ENCODE results near the gene PRKAG2. TPM values are rescaled to one million over a fixed set of nuclear protein-coding genes. Genes with fewer than 3 reads are reported as not detected.
"Not testable (repeated sequence)": the region's sequence is repeated elsewhere in the genome, so short reads cannot be mapped to it uniquely, and the experiment has no call there.

Gene PRKAG2
- polyA plus RNA-seq, 1 of the 3 experiments (the other 2 are of a cell fraction) = 51.6 TPM

GRCh38 chr7:151575410-151575809 lies 301.5 kb downstream of the PRKAG2 start (continued):
- TF ChIP-seq, protein P1, sequence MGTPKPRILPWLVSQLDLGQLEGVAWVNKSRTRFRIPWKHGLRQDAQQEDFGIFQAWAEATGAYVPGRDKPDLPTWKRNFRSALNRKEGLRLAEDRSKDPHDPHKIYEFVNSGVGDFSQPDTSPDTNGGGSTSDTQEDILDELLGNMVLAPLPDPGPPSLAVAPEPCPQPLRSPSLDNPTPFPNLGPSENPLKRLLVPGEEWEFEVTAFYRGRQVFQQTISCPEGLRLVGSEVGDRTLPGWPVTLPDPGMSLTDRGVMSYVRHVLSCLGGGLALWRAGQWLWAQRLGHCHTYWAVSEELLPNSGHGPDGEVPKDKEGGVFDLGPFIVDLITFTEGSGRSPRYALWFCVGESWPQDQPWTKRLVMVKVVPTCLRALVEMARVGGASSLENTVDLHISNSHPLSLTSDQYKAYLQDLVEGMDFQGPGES (IDR thresholded peaks at IDR 0.05; ENCODE audit: low read depth, low read length) = no peak
- no peak for TF ChIP-seq FOXM1 (IDR thresholded peaks at IDR 0.05; ENCODE audit: low read depth)
- TF ChIP-seq NRF1 (IDR thresholded peaks at IDR 0.05; ENCODE audit: low read depth, low read length) = no peak
- TF ChIP-seq SMC3 (IDR thresholded peaks at IDR 0.05; ENCODE audit: low read depth, low read length) = no peak
- TF ChIP-seq, protein P2, sequence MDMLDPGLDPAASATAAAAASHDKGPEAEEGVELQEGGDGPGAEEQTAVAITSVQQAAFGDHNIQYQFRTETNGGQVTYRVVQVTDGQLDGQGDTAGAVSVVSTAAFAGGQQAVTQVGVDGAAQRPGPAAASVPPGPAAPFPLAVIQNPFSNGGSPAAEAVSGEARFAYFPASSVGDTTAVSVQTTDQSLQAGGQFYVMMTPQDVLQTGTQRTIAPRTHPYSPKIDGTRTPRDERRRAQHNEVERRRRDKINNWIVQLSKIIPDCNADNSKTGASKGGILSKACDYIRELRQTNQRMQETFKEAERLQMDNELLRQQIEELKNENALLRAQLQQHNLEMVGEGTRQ (IDR thresholded peaks at IDR 0.05; ENCODE audit: borderline replicate concordance, low read depth, low read length) = no peak

- H3K4me2 ChIP-seq; H3K4me1 ChIP-seq (ENCODE audit: control insufficient read depth in 1 of 2, insufficient read depth in 2 of 2, low read depth in 1 of 2, low read length in 1 of 2); H4K20me1 ChIP-seq (ENCODE audit: insufficient read depth); H3K9ac ChIP-seq; H3K27me3 ChIP-seq (ENCODE audit: insufficient read depth); H2AFZ ChIP-seq (ENCODE audit: low read depth); H3K9me2 ChIP-seq; DNase-seq; POLR2A ChIA-PET; H3K79me2 ChIP-seq (ENCODE audit: insufficient read depth); H3F3A ChIP-seq (replicated peaks; ENCODE audit: insufficient read depth); H3K9me3 ChIP-seq; H3K4me3 ChIP-seq (ENCODE audit: low read depth in 2 of 2, low read length in 1 of 2); H3K27ac ChIP-seq (ENCODE audit: low read depth in 2 of 2, low read length in 1 of 2): not testable (repeated sequence)
- CTCF ChIA-PET = interaction anchor here (0.8 to 7.5 kb wide), 2 partner anchors 37 to 188 kb away, joined by 3 to 108 read pairs; no protein-coding TSS in a partner anchor
- 77% methylated on average over 3 of the region's 3 CpGs for WGBS (ENCODE audit: low lambda C conversion rate)
- peaks cover 18 to 35% of the 10 kb centered on the region in 2 experiments for H3K36me3 ChIP-seq (replicated peaks in 1 of 2; ENCODE audit: control insufficient read depth in 1 of 2, insufficient read depth in 2 of 2, low read length in 1 of 2)
- TF ChIP-seq FOSL2 (IDR thresholded peaks at IDR 0.05; ENCODE audit: borderline replicate concordance, low read depth) = peak; percentile 42; the same call in 1 of the 2 replicates
Measured at GRCh38 chr7:151573046-151573445, 303.9 kb downstream of the PRKAG2 start.

DNA sequence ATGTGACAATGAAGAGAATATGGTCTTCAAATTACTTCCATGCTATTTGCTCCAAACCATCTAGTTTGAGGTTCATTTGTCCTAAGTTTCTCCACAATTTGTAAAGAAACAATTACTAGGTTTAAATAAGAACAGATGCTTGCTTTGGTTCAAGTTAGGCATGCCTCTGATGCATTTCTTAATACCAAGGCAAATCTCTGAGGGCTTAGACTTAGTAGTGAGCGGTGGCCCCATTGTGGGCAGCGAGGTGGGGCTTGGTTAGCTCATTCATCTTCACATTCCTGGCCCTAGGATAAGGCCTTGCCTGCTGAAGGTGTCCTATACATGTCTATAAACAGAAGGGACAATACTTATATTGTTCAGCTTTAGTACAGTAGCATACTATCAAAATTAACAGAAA lies 304.8 kb downstream of the PRKAG2 start:
- Histone ChIP-seq H3K4me2 (no peak overlapping the region), H3K4me1 (ENCODE audit: control insufficient read depth in 1 of 2, insufficient read depth in 2 of 2, low read depth in 1 of 2, low read length in 1 of 2) (peaks cover 0 to under 1% of the 10 kb centered on the region in 2 experiments; a peak in 2 of 4 replicates), H3K27ac (ENCODE audit: low read depth in 2 of 2, low read length in 1 of 2) (no peak overlapping the region), H3K79me2 (ENCODE audit: insufficient read depth) (peaks cover 3% of the 10 kb centered on the region; the same call in 1 of the 2 replicates), H2AFZ (ENCODE audit: low read depth) (no peak overlapping the region), H4K20me1 (ENCODE audit: insufficient read depth) (no peaks in the 10 kb centered on the region), H3K9ac (no peak overlapping the region), H3K4me3 (ENCODE audit: low read depth in 2 of 2, low read length in 1 of 2) (no peak overlapping the region), H3K9me2 (no peaks in the 10 kb centered on the region), H3F3A (replicated peaks; ENCODE audit: insufficient read depth) (no peaks in the 10 kb centered on the region), H3K36me3 (replicated peaks in 1 of 2; ENCODE audit: control insufficient read depth in 1 of 2, insufficient read depth in 2 of 2, low read length in 1 of 2) (peaks cover 23 to 38% of the 10 kb centered on the region in 2 experiments), H3K9me3 (no peaks in the 10 kb centered on the region), H3K27me3 (ENCODE audit: insufficient read depth) (no peaks in the 10 kb centered on the region)
- WGBS (ENCODE audit: low lambda C conversion rate) = 91% methylated on average over 2 of the region's 2 CpGs
- TF ChIP-seq ELF1 (IDR thresholded peaks at IDR 0.05) (no peak), GATA2 (CRISPR knock-in tag; IDR thresholded peaks at IDR 0.05) (no peak), TEAD4 (IDR thresholded peaks at IDR 0.05; ENCODE audit: borderline replicate concordance, insufficient read depth) (no peak)
- TF ChIP-seq, protein P1 (IDR thresholded peaks at IDR 0.05; ENCODE audit: low read depth, low read length) = no peak
- ChIA-PET POLR2A (no interaction called here), CTCF (interaction anchor here (0.8 to 7.5 kb wide), 2 partner anchors 38 to 189 kb away, joined by 3 to 108 read pairs; no protein-coding TSS in a partner anchor)
- no peak for DNase-seq
